ENCODE measurements around the gene BROX.

GRCh38 chr1:222739929-222740328 is 27.6 kb downstream of the BROX start:
- TF ChIP-seq ZNF658 (tag by site-specific recombination; IDR thresholded peaks at IDR 0.05) (no peak), ATF2 (tag by site-specific recombination; IDR thresholded peaks at IDR 0.05; ENCODE audit: low read depth) (no peak), ZNF426 (tag by site-specific recombination; IDR thresholded peaks at IDR 0.05) (no peak), ZNF354C (tag by site-specific recombination; IDR thresholded peaks at IDR 0.05; ENCODE audit: borderline replicate concordance, low read depth) (no peak), CTCF (tag by site-specific recombination; IDR thresholded peaks at IDR 0.05) (no peak), OSR2 (tag by site-specific recombination; IDR thresholded peaks at IDR 0.05) (no peak), ZNF114 (tag by site-specific recombination; IDR thresholded peaks at IDR 0.05) (no peak), PBX3 (CRISPR knock-in tag; IDR thresholded peaks at IDR 0.05) (no peak)

All from HEK293 (cell line).